GM21367 (cell line): ENCODE measurements around the gene PIEZO2.
"Not testable (repeated sequence)": the region's sequence is repeated elsewhere in the genome, so short reads cannot be mapped to it uniquely, and the experiment has no call there.

Source experiments
- ATAC-seq: cut with Tn5 transposase; IDR thresholded peaks from one replicate; pipeline ENCODE4 v1.9.1; 2021; ENCODE audit not compliant: unreplicated experiment

Gene PIEZO2

DNA sequence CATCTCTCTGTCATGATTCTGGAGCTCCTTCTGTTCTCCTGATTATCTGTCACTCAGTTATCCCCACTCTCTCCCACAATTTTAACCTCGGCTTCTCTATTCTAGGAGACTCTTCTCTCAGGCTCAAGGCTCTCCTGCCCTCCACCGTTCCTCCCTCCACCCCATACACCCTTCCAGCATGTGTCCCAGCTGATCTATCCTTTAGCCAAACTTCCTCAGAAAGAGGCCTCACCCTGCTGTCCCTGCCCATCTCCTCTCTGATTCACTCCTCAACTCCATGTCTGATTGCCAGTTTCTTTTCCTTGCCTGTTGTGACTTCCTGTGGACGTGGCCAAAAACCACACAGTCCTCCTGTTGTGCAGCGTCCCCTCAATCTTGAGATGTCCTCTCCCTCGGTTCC is 505.4 kb downstream of the PIEZO2 start:
- ATAC-seq, result not testable (repeated sequence)

DNA sequence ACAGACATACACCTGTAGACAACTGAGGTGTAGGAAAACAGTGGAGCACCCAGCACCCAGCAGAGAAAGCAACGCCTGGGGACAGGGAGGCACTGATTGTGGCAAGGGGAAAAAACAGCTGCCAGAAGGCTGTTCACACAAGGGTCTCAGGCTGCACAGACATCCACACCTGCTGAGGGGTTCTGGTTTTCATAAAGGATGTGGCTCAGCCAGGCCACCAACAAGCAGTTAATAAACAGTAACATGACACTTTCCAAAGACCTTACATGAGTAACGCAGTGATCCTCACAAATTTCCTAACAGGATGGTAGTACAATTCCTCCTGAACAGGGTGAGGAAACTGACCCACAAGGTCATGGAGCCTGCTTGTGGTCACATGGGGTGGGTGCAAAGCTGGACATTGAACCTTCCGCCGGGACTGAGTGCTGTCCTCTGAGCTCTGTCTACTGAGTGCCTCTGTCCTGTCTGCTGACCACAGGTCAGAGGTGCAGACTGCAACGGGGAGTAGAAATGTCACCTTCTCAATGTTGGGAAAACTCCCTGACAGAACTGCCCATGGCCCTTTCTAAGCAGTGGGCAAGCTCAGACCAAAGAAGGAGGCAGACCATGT is 506.3 kb downstream of the PIEZO2 start:
- ATAC-seq, result not testable (repeated sequence)

DNA sequence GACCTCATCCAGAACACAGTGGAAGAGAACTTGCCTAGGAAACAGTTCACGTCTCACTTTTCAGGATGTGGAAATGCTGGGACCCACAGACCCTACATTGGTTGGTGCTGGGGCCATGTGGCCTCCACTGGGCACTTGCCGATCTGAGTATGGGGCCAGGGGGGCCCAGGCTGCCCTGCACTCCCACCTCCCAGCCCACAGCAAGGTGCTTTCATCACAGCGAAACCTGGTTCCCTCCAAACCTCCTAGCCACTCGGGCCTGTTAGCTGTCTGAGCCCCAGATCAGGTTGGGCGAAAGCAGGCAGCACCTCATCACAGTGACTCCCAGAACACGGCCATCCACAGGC is 510.9 kb downstream of the PIEZO2 start:
- not testable (repeated sequence) for ATAC-seq

DNA sequence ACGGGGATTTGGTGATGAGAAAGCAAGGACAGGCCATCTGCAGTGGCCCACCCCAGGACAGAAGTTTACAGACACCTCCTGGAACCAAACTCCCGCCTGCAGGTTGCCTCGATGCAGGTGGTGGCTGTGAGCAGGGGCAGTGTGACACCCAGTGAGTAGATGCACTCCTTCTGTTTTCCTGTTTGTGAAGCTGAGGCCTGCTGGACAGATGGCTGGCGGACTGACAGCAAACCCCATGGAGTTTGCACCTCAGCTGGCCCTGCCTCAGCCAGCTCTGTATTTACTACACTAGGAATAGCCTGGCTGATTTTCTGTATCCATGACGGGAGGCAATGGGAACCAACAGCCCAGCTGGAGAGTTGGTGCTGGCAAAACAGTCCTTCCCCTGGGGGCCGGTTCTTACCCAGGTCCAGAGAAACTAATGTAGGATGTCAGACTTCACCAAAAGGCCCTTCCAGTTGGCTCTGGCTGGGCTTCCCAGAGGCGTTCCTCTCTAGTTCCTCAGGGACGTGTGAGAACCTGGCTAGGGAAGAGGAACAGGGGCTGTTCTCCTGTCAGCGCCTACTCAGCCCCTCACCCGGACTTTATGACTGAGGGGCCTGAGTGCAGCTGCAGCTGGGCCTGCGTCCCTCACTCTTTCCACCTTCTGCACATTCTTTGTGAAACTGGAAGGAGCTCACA is 511.4 kb downstream of the PIEZO2 start:
- not testable (repeated sequence) for ATAC-seq

DNA sequence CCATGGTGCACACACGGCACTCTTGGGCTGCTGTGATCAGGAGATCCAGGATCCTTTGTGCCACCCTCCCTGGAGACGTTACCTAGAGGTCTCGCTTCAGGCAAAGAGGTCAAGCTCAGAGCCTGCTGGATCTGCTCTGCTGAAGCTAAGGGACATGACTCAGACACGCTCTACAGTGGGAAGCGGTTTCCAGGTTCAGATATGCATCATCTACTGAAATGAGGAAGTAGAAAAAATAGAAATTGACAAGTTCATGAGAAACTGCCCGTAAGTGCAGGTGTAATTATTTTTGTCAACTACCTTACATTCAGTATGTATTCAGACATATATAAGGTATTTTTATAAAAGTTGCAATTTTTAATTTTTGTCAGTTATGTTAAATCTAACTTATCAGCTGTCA is 520.3 kb downstream of the PIEZO2 start:
- peak; percentile 95 for ATAC-seq

DNA sequence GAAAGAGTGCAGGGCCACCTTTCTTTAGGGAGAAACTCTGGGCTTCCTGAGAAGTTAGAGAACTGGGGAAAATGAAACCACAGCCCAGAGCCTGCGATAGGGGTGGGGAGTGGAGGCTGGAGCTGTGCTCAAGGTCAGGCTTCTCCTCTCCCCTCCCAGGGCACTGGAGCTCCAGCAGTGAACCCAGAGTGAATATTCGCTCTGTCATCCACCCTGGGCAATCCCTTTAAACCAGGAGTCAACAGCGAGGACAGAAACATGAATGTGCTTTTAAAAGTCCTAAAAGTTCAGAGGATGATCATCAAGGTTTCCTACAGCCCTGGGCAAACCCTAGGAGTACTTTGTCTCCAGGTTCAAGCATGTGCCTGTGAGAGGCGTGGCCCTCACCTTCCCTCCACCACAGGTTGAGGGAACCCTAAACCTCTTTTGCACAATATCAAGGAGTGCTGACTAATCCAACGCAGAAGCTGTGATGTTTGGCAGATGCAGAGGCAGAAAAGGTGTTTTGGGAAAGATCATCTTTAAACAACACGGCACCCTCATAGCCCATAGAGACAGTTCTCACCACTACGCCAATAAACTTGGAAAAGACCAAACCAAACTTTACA is 522.7 kb downstream of the PIEZO2 start:
- not testable (repeated sequence) for ATAC-seq

DNA sequence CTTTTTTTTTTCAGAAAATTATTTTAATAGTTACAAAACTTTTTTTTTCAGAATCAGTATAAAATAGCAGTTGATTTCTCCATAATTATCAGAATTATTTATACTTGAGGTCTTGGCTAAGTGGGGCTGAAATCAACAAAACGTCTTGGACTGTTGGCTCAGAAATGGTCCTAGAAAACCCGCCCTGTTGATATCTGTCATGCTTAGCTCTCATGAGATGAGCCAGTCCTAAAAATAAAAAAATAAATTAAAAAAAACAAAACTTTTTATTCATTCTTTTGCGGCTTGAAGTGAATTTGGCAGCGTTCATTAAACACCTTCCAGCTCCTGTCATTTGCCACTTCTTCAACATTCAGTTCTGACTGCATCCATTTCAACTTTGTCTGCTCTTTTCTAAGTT is 525.8 kb downstream of the PIEZO2 start:
- ATAC-seq, result not testable (repeated sequence)

DNA sequence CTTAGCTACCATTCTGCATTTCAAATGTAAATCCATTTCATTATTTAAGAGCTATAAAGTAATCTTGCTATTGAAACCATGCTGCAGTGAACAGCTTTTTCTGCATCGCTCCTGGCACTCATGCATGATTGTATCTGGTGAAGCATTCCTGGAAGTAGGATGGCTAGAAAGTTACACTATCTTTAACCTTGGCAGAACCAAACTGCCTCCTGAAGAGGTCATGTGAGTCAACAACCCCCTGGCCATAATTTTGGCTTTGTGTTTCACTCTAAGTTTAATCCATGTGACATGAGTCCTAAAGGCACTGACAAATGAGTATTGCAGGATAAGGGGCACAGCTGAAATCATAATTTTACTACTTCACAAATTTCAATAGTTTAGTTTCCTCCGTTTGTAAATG is 526.4 kb downstream of the PIEZO2 start:
- ATAC-seq, result not testable (repeated sequence)

DNA sequence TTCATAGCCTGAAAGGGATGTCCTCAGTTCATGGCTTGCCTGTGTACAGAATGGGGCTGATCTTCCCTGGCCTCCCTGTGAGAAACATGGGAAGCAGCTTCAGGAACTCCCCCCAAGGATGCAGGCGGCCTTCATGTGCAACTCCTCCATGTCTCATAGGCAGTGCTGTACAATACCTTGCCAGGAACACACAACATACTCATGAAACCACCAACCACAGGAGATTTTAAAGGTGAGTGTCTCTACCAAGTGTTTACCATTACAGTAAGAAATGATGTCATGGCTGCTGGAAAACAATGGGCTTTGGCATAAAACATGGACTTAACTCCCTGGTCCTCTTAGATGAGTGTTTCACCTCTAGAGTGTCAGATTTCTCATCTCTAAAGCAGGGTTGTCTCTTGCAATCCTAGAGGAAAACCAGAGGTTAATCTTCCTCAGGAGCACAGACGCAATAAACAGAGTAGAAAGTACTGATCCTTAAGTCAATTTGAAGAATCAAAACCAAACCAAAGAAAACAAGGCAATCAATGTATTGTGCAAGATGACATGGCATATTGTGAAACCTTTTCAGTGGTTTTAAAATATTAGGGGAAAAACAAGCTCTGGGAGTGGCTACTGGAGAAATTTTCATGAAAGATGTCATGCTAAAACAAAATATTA is 528.6 kb downstream of the PIEZO2 start:
- not testable (repeated sequence) for ATAC-seq
